Measurements from ENCODE around the gene COPS8. TPM values are rescaled to one million over a fixed set of nuclear protein-coding genes. Genes with fewer than 3 reads are reported as not detected.

COPS8 gene
- total and polyA plus RNA-seq, 2 donors (not counting 3 experiments of a cell fraction or from before 2014, with no cell fraction given), result 73.6 to 80.7 TPM

- Histone ChIP-seq H3K4me2 (ENCODE audit: insufficient read depth, low read length) (peak overlapping the region; percentile 60), H3K79me2 (ENCODE audit: control insufficient read depth, insufficient read depth, low read length) (peaks cover 48% of the 10 kb centered on the region), H2AFZ (ENCODE audit: low read depth, low read length) (peak overlapping the region; percentile 7), H3K4me3 (replicated peaks in 1 of 3; ENCODE audit: insufficient read depth in 1 of 3, low read depth in 1 of 3, low read length in 3 of 3) (peak overlapping the region in 1 of 3 experiments; percentile 8), H3K9ac (replicated peaks; ENCODE audit: extremely low read depth, insufficient read depth, low read length) (peak overlapping the region; percentile 40), H3K36me3 (ENCODE audit: control insufficient read depth in 2 of 2, extremely low read depth in 1 of 2, insufficient read depth in 2 of 2, low read length in 2 of 2) (peaks cover 2 to 13% of the 10 kb centered on the region in 2 experiments), H3K27me3 (ENCODE audit: control insufficient read depth in 2 of 2, insufficient read depth in 2 of 2, low read length in 2 of 2) (no peaks in the 10 kb centered on the region), H4K20me1 (replicated peaks; ENCODE audit: control insufficient read depth, extremely low read depth, insufficient read depth, low read length) (no peaks in the 10 kb centered on the region), H3K9me1 (replicated peaks; ENCODE audit: control insufficient read depth, extremely low read depth, insufficient read depth, low read length) (no peaks in the 10 kb centered on the region), H3K9me3 (replicated peaks; ENCODE audit: control insufficient read depth, insufficient read depth, low read length) (no peaks in the 10 kb centered on the region), H3K4me1 (ENCODE audit: control insufficient read depth, extremely low read depth, insufficient read depth, low read length) (peaks cover 67% of the 10 kb centered on the region), H3K27ac (ENCODE audit: insufficient read depth, low read depth, low read length) (peak overlapping the region; percentile 56)
- intact Hi-C loops (cut with micrococcal nuclease), result loop anchor here (1.0 to 10.0 kb wide), 8 partner anchors 35 to 582 kb away; no protein-coding TSS in a partner anchor
- CTCF ChIA-PET, result interaction anchor here (0.6 to 4.0 kb wide), 37 partner anchors 8 to 652 kb away, joined by 3 to 56 read pairs (median 4); no protein-coding TSS in a partner anchor
- POLR2A ChIA-PET, result interaction anchor here (1.0 kb wide), 1 partner anchor 479 kb away, joined by 3 read pairs; no protein-coding TSS in a partner anchor
- dilution Hi-C loops (cut with MboI; ENCODE audit: extremely low pct_ligation_motif_present, low sequenced_read_pairs), result no loop called here
- TF ChIP-seq CTCF (IDR thresholded peaks at IDR 0.05; ENCODE audit: extremely low read depth in 1 of 2, insufficient read depth in 1 of 2, low read depth in 1 of 2, low read length in 2 of 2) (peak; percentile 50 to 65), MAX (IDR thresholded peaks at IDR 0.05; ENCODE audit: insufficient read depth, insufficient read length) (no peak)
- no TSS peak for BruUV-seq (replicated peaks)
- peak; percentile 84 for DNase-seq (ENCODE audit: low read depth, low spot score)
- FAIRE-seq, result peak; percentile 79
These were observed 7.5 kb downstream of the COPS8 start for GRCh38 chr2:237092920-237093781.
